ENCODE data around the gene MAP2K5. TPM values are rescaled to one million over a fixed set of nuclear protein-coding genes. Genes with fewer than 3 reads are reported as not detected.
A peak's percentile ranks its signal among the peaks of the same experiment; 100 is the strongest.

The MAP2K5 gene
- total RNA-seq, 1 donor from 2014 or later, result 11.6 TPM

- Histone ChIP-seq H3K27ac (ENCODE audit: low read depth, low read length) (no peak overlapping the region), H2AFZ (ENCODE audit: low read depth, low read length) (no peak overlapping the region), H3K36me3 (ENCODE audit: insufficient read depth, low read length) (no peaks in the 10 kb centered on the region), H4K20me1 (ENCODE audit: insufficient read depth, low read length) (no peaks in the 10 kb centered on the region), H3K9me3 (ENCODE audit: insufficient read depth, low read depth, low read length) (no peaks in the 10 kb centered on the region), H3K4me2 (ENCODE audit: low read length) (no peak overlapping the region), H3K79me2 (ENCODE audit: insufficient read depth, low read length) (no peaks in the 10 kb centered on the region), H3K9ac (ENCODE audit: low read length) (no peak overlapping the region), H3K4me1 (ENCODE audit: insufficient read depth, low read length) (no peaks in the 10 kb centered on the region), H3K4me3 (ENCODE audit: insufficient read depth, low read depth, low read length) (no peak overlapping the region), H3K27me3 (ENCODE audit: insufficient read depth, low read length) (peaks cover 2% of the 10 kb centered on the region)
- Mint-ChIP-seq H3K4me1 (ENCODE audit: low read depth, unreplicated experiment) (peaks cover 6% of the 10 kb centered on the region), H3K9me3 (ENCODE audit: unreplicated experiment) (peaks cover 2% of the 10 kb centered on the region), H3K4me3 (ENCODE audit: unreplicated experiment) (no peak overlapping the region), H3K36me3 (ENCODE audit: low read depth, unreplicated experiment) (no peaks in the 10 kb centered on the region), H3K27me3 (ENCODE audit: low read depth, unreplicated experiment) (peaks cover 6% of the 10 kb centered on the region), H3K27ac (ENCODE audit: unreplicated experiment) (no peak overlapping the region)
- TF ChIP-seq CTCF (IDR thresholded peaks at IDR 0.05; ENCODE audit: insufficient read depth, low read depth, low read length) (no peak), EZH2 (IDR thresholded peaks at IDR 0.05; ENCODE audit: insufficient read depth, low read length) (no peak)
- FAIRE-seq, result no peak
- DNase-seq (ENCODE audit: low read depth), result peak; percentile 36
Measured at GRCh38 chr15:67850994-67851571, 308.6 kb downstream of the MAP2K5 start.

- no peak for FAIRE-seq
- TF ChIP-seq EZH2 (IDR thresholded peaks at IDR 0.05; ENCODE audit: insufficient read depth, low read length) (no peak), CTCF (IDR thresholded peaks at IDR 0.05; ENCODE audit: insufficient read depth, low read depth, low read length) (no peak)
Measured at GRCh38 chr15:67852418-67852817, 309.9 kb downstream of the MAP2K5 start.

GRCh38 chr15:67853454-67853853 lies 311.0 kb downstream of the MAP2K5 start:
- no peak overlapping the region for H2AFZ ChIP-seq (ENCODE audit: low read depth, low read length)
- no peak overlapping the region for H3K27ac ChIP-seq (ENCODE audit: low read depth, low read length)
- DNase-seq (ENCODE audit: low read depth), result no peak
- no peaks in the 10 kb centered on the region for H3K36me3 ChIP-seq (ENCODE audit: insufficient read depth, low read length)
- no peak overlapping the region for H3K4me3 ChIP-seq (ENCODE audit: insufficient read depth, low read depth, low read length)
- Mint-ChIP-seq H3K36me3 (ENCODE audit: low read depth, unreplicated experiment) (no peaks in the 10 kb centered on the region), H3K4me3 (ENCODE audit: unreplicated experiment) (no peak overlapping the region), H3K4me1 (ENCODE audit: low read depth, unreplicated experiment) (peaks cover 6% of the 10 kb centered on the region), H3K9me3 (ENCODE audit: unreplicated experiment) (peaks cover 2% of the 10 kb centered on the region), H3K27me3 (ENCODE audit: low read depth, unreplicated experiment) (no peaks in the 10 kb centered on the region), H3K27ac (ENCODE audit: unreplicated experiment) (no peak overlapping the region)
- peaks cover 2% of the 10 kb centered on the region for H3K27me3 ChIP-seq (ENCODE audit: insufficient read depth, low read length)
- no peaks in the 10 kb centered on the region for H3K9me3 ChIP-seq (ENCODE audit: insufficient read depth, low read depth, low read length)
- no peak overlapping the region for H3K4me2 ChIP-seq (ENCODE audit: low read length)
- no peaks in the 10 kb centered on the region for H3K4me1 ChIP-seq (ENCODE audit: insufficient read depth, low read length)
- H4K20me1 ChIP-seq (ENCODE audit: insufficient read depth, low read length), result no peaks in the 10 kb centered on the region
- no peak for FAIRE-seq
- no peak overlapping the region for H3K9ac ChIP-seq (ENCODE audit: low read length)
- TF ChIP-seq CTCF (IDR thresholded peaks at IDR 0.05; ENCODE audit: insufficient read depth, low read depth, low read length), result no peak
- TF ChIP-seq EZH2 (IDR thresholded peaks at IDR 0.05; ENCODE audit: insufficient read depth, low read length), result no peak
- H3K79me2 ChIP-seq (ENCODE audit: insufficient read depth, low read length), result no peaks in the 10 kb centered on the region

More at GRCh38 chr15:67852418-67852817, 309.9 kb downstream of the MAP2K5 start:
- Histone ChIP-seq H4K20me1 (ENCODE audit: insufficient read depth, low read length) (no peaks in the 10 kb centered on the region), H3K4me1 (ENCODE audit: insufficient read depth, low read length) (no peaks in the 10 kb centered on the region), H3K4me2 (ENCODE audit: low read length) (no peak overlapping the region), H3K36me3 (ENCODE audit: insufficient read depth, low read length) (no peaks in the 10 kb centered on the region), H3K9ac (ENCODE audit: low read length) (no peak overlapping the region), H3K9me3 (ENCODE audit: insufficient read depth, low read depth, low read length) (no peaks in the 10 kb centered on the region), H2AFZ (ENCODE audit: low read depth, low read length) (no peak overlapping the region), H3K27me3 (ENCODE audit: insufficient read depth, low read length) (peaks cover 2% of the 10 kb centered on the region), H3K4me3 (ENCODE audit: insufficient read depth, low read depth, low read length) (no peak overlapping the region), H3K79me2 (ENCODE audit: insufficient read depth, low read length) (no peaks in the 10 kb centered on the region), H3K27ac (ENCODE audit: low read depth, low read length) (no peak overlapping the region)
- H3K36me3 Mint-ChIP-seq (ENCODE audit: low read depth, unreplicated experiment), result no peaks in the 10 kb centered on the region
- H3K4me1 Mint-ChIP-seq (ENCODE audit: low read depth, unreplicated experiment), result peaks cover 6% of the 10 kb centered on the region
- H3K27ac Mint-ChIP-seq (ENCODE audit: unreplicated experiment), result no peak overlapping the region
- DNase-seq (ENCODE audit: low read depth), result no peak
- peaks cover 5% of the 10 kb centered on the region for H3K27me3 Mint-ChIP-seq (ENCODE audit: low read depth, unreplicated experiment)
- peaks cover 2% of the 10 kb centered on the region for H3K9me3 Mint-ChIP-seq (ENCODE audit: unreplicated experiment)
- H3K4me3 Mint-ChIP-seq (ENCODE audit: unreplicated experiment), result no peak overlapping the region

All from astrocyte (in vitro differentiated cells and primary cell).